DND-41 (cell line): ENCODE data around the gene LPCAT1.

Source experiments
- ATAC-seq: fragments of 200-7000 bp; cut with Tn5 transposase; 3 replicates; pipeline ENCODE4 v1.9.1; 2021; ENCODE audit warnings: low read depth; ENCODE audit not compliant: insufficient read depth
- DNase-seq: peaks from one replicate; pipeline ENCODE4 v3.0.0-alpha.2; 2020
- H2AFZ ChIP-seq: 2 replicates; pipeline ENCODE4 v1.6.0; 2012; ENCODE audit warnings: low read depth, low read length
- H3K27ac ChIP-seq: 2 replicates; pipeline ENCODE4 v1.5.1; 2012; ENCODE audit warnings: low read length, inconsistent platforms
- H3K27me3 ChIP-seq: fragments of 200-600 bp; sonication (generic); 2 replicates; pipeline ENCODE4 v1.6.0; 2012; ENCODE audit warnings: low read length, mild to moderate bottlenecking, inconsistent platforms; ENCODE audit not compliant: insufficient read depth, poor library complexity
- H3K36me3 ChIP-seq: 2 replicates; pipeline ENCODE4 v1.5.1; 2012; ENCODE audit warnings: low read length, inconsistent platforms; ENCODE audit not compliant: insufficient read depth
- H3K4me1 ChIP-seq: 2 replicates; pipeline ENCODE4 v1.5.1; 2012; ENCODE audit warnings: mild to moderate bottlenecking, low read length; ENCODE audit not compliant: insufficient read depth
- H3K4me2 ChIP-seq: 2 replicates; pipeline ENCODE4 v1.6.0; 2012; ENCODE audit warnings: mild to moderate bottlenecking, moderate library complexity, low read length, inconsistent platforms; ENCODE audit not compliant: insufficient read depth
- H3K4me3 ChIP-seq, 2 experiments: fragments of 200-600 bp in 1 of 2; shearing (Covaris generic) in 1 of 2; 2 replicates each; pipeline ENCODE4 v1.5.1; 2012 to 2016; ENCODE audit warnings: inconsistent platforms in 2 of 2, low read length in 2 of 2, mild to moderate bottlenecking in 2 of 2, low read depth in 1 of 2, moderate library complexity in 1 of 2
- H3K79me2 ChIP-seq: 2 replicates; pipeline ENCODE4 v1.6.0; 2012; ENCODE audit warnings: low read length, inconsistent platforms; ENCODE audit not compliant: insufficient read depth
- H3K9ac ChIP-seq: 2 replicates; pipeline ENCODE4 v1.6.0; 2012; ENCODE audit warnings: low read depth, mild to moderate bottlenecking, inconsistent platforms, low read length, moderate library complexity
- H3K9me3 ChIP-seq: 2 replicates; pipeline ENCODE4 v1.5.1; 2012; ENCODE audit warnings: low read length, moderate library complexity, mild to moderate bottlenecking, inconsistent platforms; ENCODE audit not compliant: insufficient read depth, severe bottlenecking
- H4K20me1 ChIP-seq: 2 replicates; pipeline ENCODE4 v1.6.0; 2012; ENCODE audit warnings: low read length; ENCODE audit not compliant: insufficient read depth
- EZH2 ChIP-seq: IDR thresholded peaks from 3 replicates; pipeline ENCODE4 v1.6.1; 2012; ENCODE audit warnings: borderline replicate concordance, low read depth, mild to moderate bottlenecking, moderate library complexity, low read length, inconsistent platforms; ENCODE audit not compliant: severe bottlenecking
- TF ChIP-seq, protein P1 (sequence below): IDR thresholded peaks from 2 replicates; pipeline ENCODE4 v1.5.1; 2012; ENCODE audit warnings: borderline replicate concordance, low read length, moderate library complexity, mild to moderate bottlenecking; ENCODE audit not compliant: poor library complexity, severe bottlenecking; ENCODE audit errors: extremely low read depth

Gene LPCAT1

DNA sequence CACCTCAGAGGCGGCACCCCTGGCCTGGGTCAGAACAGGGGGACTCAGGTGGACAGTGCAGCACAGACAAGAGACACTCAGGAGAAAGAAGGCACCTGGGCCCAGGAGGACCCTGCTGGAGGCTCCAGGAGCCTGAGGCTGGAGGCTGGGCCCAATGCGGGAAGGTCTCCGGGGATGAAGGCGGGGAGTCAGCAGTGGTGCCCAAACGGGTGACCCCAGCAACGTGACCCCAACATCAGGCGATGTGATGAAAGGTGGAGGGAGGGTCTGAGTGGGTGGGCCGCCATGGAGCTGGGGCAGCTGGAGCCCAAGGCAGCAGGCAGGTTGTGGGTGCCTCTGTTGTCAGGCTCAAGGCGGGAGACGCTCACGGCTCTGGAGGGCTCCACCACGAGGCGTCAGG, 37.5 kb downstream of the LPCAT1 start:
- Histone ChIP-seq H3K9me3 (no peaks in the 10 kb centered on the region), H3K4me3 (no peak overlapping the region), H4K20me1 (peaks cover 30% of the 10 kb centered on the region), H3K36me3 (peaks cover 92% of the 10 kb centered on the region), H3K9ac (no peak overlapping the region), H3K27ac (no peak overlapping the region), H2AFZ (no peak overlapping the region), H3K79me2 (no peaks in the 10 kb centered on the region), H3K4me2 (no peak overlapping the region), H3K27me3 (no peaks in the 10 kb centered on the region), H3K4me1 (no peaks in the 10 kb centered on the region)
- no peak for TF ChIP-seq EZH2
- TF ChIP-seq, protein P1, sequence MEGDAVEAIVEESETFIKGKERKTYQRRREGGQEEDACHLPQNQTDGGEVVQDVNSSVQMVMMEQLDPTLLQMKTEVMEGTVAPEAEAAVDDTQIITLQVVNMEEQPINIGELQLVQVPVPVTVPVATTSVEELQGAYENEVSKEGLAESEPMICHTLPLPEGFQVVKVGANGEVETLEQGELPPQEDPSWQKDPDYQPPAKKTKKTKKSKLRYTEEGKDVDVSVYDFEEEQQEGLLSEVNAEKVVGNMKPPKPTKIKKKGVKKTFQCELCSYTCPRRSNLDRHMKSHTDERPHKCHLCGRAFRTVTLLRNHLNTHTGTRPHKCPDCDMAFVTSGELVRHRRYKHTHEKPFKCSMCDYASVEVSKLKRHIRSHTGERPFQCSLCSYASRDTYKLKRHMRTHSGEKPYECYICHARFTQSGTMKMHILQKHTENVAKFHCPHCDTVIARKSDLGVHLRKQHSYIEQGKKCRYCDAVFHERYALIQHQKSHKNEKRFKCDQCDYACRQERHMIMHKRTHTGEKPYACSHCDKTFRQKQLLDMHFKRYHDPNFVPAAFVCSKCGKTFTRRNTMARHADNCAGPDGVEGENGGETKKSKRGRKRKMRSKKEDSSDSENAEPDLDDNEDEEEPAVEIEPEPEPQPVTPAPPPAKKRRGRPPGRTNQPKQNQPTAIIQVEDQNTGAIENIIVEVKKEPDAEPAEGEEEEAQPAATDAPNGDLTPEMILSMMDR: no peak
- ATAC-seq: no peak
- no peak for DNase-seq

DNA sequence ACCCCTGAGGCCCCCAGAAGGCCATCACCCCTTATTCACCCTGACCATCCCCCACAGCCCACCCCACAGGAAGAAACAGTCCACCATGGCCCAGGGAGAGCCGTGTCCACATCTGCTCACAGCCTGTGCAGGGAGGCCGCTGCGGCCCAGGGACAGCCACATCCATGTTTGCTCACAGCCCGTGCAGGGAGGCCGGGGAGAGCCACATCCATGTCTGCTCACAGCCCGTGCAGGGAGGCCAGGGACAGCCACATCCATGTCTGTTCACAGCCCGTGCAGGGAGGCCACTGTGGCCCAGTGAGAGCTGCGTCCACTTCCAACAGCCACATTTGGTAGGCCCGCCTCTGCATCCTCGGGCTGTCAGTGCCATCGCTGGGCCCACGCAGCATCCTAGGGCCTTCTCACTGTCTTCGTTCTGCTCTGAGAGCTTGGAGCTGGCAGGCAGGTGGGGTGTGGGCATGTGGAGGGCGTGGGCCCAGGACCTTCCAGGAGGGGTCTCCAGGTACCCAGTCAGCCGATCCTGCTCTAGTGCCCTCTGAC, 38.1 kb downstream of the LPCAT1 start:
- H3K4me3 ChIP-seq: no peak overlapping the region
- no peak overlapping the region for H3K4me2 ChIP-seq
- H3K79me2 ChIP-seq: no peaks in the 10 kb centered on the region
- no peaks in the 10 kb centered on the region for H3K4me1 ChIP-seq
- peaks cover 32% of the 10 kb centered on the region for H4K20me1 ChIP-seq
- no peaks in the 10 kb centered on the region for H3K27me3 ChIP-seq
- no peak overlapping the region for H2AFZ ChIP-seq
- no peak overlapping the region for H3K27ac ChIP-seq
- no peak overlapping the region for H3K9ac ChIP-seq
- peaks cover 90% of the 10 kb centered on the region for H3K36me3 ChIP-seq
- H3K9me3 ChIP-seq: no peaks in the 10 kb centered on the region
- ATAC-seq (no peak), DNase-seq (no peak)
- TF ChIP-seq, protein P1: no peak
- TF ChIP-seq EZH2: no peak

DNA sequence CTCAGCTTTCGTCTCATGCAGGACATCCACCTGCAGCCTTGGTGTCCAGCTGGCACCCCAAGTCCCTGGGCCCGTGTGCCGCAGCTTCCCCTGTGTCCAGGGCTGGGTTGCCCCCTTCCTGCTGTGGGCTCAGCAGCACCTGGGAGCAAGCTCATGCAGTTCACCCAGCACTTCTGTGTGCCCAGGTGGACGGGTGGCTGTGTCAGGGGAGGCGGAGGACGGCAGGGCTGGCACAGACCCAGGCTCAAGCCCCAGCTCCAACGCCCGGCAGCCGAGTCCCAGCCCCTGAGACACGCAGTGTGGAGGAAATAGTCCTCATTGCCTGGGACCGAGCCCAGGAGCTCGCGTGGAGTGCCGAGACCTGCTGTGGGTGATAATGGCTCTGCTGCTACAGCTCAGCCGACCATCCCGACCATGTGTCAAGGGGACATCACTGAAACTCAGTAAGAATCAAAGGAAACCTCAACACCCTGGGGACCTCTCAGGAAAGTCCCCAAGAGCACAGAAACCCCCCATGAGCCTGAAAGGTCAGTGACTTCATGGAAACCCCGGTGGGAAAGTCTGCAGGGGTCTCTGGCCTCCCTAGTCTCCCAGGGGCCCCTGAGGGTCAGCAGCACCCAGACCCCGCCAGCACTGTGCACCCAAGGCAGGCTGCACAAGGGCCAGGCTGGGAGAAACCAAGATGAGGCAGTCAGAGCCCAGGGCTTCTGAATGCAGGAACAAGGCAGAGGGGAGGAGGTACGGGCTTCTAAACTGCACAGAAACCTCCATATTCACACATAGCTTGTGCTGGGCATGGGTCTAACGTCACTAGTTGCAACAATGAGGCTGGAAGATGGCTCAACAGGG, 38.8 kb downstream of the LPCAT1 start:
- Histone ChIP-seq H3K36me3 (peaks cover 89% of the 10 kb centered on the region), H2AFZ (no peak overlapping the region), H3K9me3 (no peaks in the 10 kb centered on the region), H3K27me3 (no peaks in the 10 kb centered on the region), H3K4me3 (no peak overlapping the region), H3K4me2 (no peak overlapping the region), H3K27ac (0 out of 2 replicates have a peak overlapping the region, but pooled peaks have one; percentile 19), H4K20me1 (peaks cover 32% of the 10 kb centered on the region), H3K4me1 (no peaks in the 10 kb centered on the region), H3K79me2 (no peaks in the 10 kb centered on the region), H3K9ac (no peak overlapping the region)
- TF ChIP-seq EZH2: no peak
- TF ChIP-seq, protein P1: no peak
- DNase-seq: no peak
- ATAC-seq: no peak
